B cell (primary cell): ENCODE results near the gene RAD51B. TPM values are rescaled to one million over a fixed set of nuclear protein-coding genes. Genes with fewer than 3 reads are reported as not detected.

Experiments used
- ATAC-seq: fragments of 200-7000 bp; cut with Tn5 transposase; one replicate; pipeline ENCODE4 v1.10.0; 2021; ENCODE audit warnings: low read depth, mild to moderate bottlenecking, moderate number of reproducible peaks, moderate library complexity
- CTCF ChIA-PET: fragments of 350-600 bp; sonication (Branson Sonifier 250); formaldehyde crosslinking; loops from one replicate; lab custom pipeline; 2021; ENCODE audit warnings: antibody characterized with exemption, inconsistent platforms; lab: Charles Lee
- POLR2A ChIA-PET: fragments of 350-600 bp; sonication (Branson Sonifier 250); formaldehyde crosslinking; loops from one replicate; lab custom pipeline; 2021; ENCODE audit warnings: antibody characterized with exemption; lab: Charles Lee
- DNase-seq: peaks from one replicate; pipeline ENCODE4 v3.0.0; 2013
- H2AFZ ChIP-seq: 2 replicates; pipeline ENCODE4 v1.6.1; 2012; ENCODE audit warnings: mild to moderate bottlenecking, low read depth, low read length; ENCODE audit not compliant: insufficient read depth, poor library complexity, severe bottlenecking
- H3K27ac ChIP-seq, 2 donors: 1 replicate in 1 of 2; 2 replicates in 1 of 2; pipeline ENCODE4 v1.5.1; 2012 to 2013; ENCODE audit warnings: low read length in 2 of 2, mild to moderate bottlenecking in 2 of 2, moderate library complexity in 1 of 2
- H3K27me3 ChIP-seq, 4 experiments: fragments of 200-600 bp in 1 of 4; sonication (generic) in 1 of 4; replicated peaks in 1 of 4; 1 replicate in 2 of 4; 2 replicates in 2 of 4; pipeline versions ENCODE4 v1.6.1 to v1.7.0; 2013 to 2016; ENCODE audit warnings: low read length in 3 of 4, mild to moderate bottlenecking in 2 of 4, mixed read lengths in 1 of 4, moderate library complexity in 1 of 4; ENCODE audit not compliant: insufficient read depth in 4 of 4, control insufficient read depth in 3 of 4; ENCODE audit errors: control extremely low read depth in 1 of 4
- H3K36me3 ChIP-seq, 2 experiments: replicated peaks in 1 of 2; 1 replicate in 1 of 2; 2 replicates in 1 of 2; pipeline versions ENCODE4 v1.6.1 to v1.7.1; 2013; ENCODE audit warnings: low read length in 1 of 2; ENCODE audit not compliant: insufficient read depth in 2 of 2, control insufficient read depth in 1 of 2; ENCODE audit errors: control extremely low read depth in 1 of 2, extremely low read depth in 1 of 2
- H3K4me1 ChIP-seq, 2 donors: fragments of 200-600 bp in 1 of 2; sonication (generic) in 1 of 2; 1 replicate in 1 of 2; 2 replicates in 1 of 2; pipeline versions ENCODE4 v1.5.1 to v1.6.1; 2013 to 2017; ENCODE audit warnings: low read length in 2 of 2; ENCODE audit not compliant: control insufficient read depth in 2 of 2, insufficient read depth in 2 of 2
- H3K4me2 ChIP-seq: replicated peaks from 2 replicates; pipeline ENCODE3; 2012; ENCODE audit warnings: mild to moderate bottlenecking, low read depth, low read length; ENCODE audit not compliant: poor library complexity, severe bottlenecking
- H3K4me3 ChIP-seq, 5 experiments: fragments of 200-600 bp in 1 of 5; sonication (generic) in 1 of 5; 1 replicate in 3 of 5; 2 replicates in 2 of 5; pipeline versions ENCODE4 v1.5.1 to v1.7.0; 2011 to 2016; ENCODE audit warnings: low read length in 4 of 5, mild to moderate bottlenecking in 4 of 5, low read depth in 2 of 5, control low read depth in 1 of 5, moderate library complexity in 1 of 5; ENCODE audit not compliant: insufficient read depth in 1 of 5; ENCODE audit errors: control extremely low read depth in 1 of 5, extremely low read depth in 1 of 5
- H3K79me2 ChIP-seq: fragments of 200-600 bp; sonication (generic); one replicate; pipeline ENCODE4 v1.6.0; 2016; ENCODE audit warnings: low read length; ENCODE audit not compliant: control insufficient read depth, insufficient read depth
- H3K9ac ChIP-seq: fragments of 200-600 bp; sonication (generic); 2 replicates; pipeline ENCODE4 v1.6.1; 2017; ENCODE audit warnings: mild to moderate bottlenecking, low read length, moderate library complexity
- H3K9me3 ChIP-seq, 3 donors: one replicate each; pipeline versions ENCODE4 v1.6.1 to v1.7.1; 2013; ENCODE audit warnings: low read length in 2 of 3; ENCODE audit not compliant: control insufficient read depth in 2 of 3, insufficient read depth in 1 of 3; ENCODE audit errors: control extremely low read depth in 1 of 3
- H4K20me1 ChIP-seq: 2 replicates; pipeline ENCODE4 v1.6.0; 2012; ENCODE audit warnings: mild to moderate bottlenecking, low read length; ENCODE audit not compliant: insufficient read depth, control insufficient read depth, poor library complexity, severe bottlenecking
- H3K27ac Mint-ChIP-seq: one replicate; pipeline ENCODE4 v1.8.0; 2021; ENCODE audit warnings: mixed read lengths
- H3K27me3 Mint-ChIP-seq: one replicate; pipeline ENCODE4 v1.8.0; 2021; ENCODE audit warnings: mixed read lengths
- H3K4me1 Mint-ChIP-seq: one replicate; pipeline ENCODE4 v1.8.0; 2021; ENCODE audit warnings: mixed read lengths
- H3K4me3 Mint-ChIP-seq: one replicate; pipeline ENCODE4 v1.8.0; 2021; ENCODE audit warnings: mixed read lengths
- H3K9me3 Mint-ChIP-seq: one replicate; pipeline ENCODE4 v1.8.0; 2022; ENCODE audit warnings: mixed read lengths; ENCODE audit not compliant: insufficient read depth
- EZH2 ChIP-seq: IDR thresholded peaks from 2 replicates; pipeline ENCODE4 v1.6.1; 2012; ENCODE audit warnings: borderline replicate concordance, low read depth, mild to moderate bottlenecking, moderate library complexity, low read length; ENCODE audit not compliant: insufficient read depth, poor library complexity, severe bottlenecking
- WGBS: methylation state at CpG from one replicate; pipeline ENCODE4 v1.1.5; 2013; ENCODE audit warnings: missing lambda C conversion rate; ENCODE audit not compliant: insufficient coverage; 5-methylcytosine and 5-hydroxymethylcytosine counted together
- intact Hi-C: fragments of 100-400 bp; cut with micrococcal nuclease; formaldehyde crosslinking; loops from one replicate; pipeline ENCODE4 v1.10.0; 2022
- polyA plus RNA-seq: library from polyadenylated mRNA; depleted of rRNA; stranded (reverse); fragments of >200 nt; gene quantifications from 2 replicates; pipeline ENCODE4 v1.2.3, GENCODE V29; 2012
- total RNA-seq, 2 donors: library from RNA; stranded (reverse); fragments of 120-200 nt in 1 of 2; gene quantifications; 1 replicate in 1 of 2; 2 replicates in 1 of 2; pipeline versions ENCODE4 v1.2.3 to v1.2.4, GENCODE V29; 2013 to 2022
- TF ChIP-seq, protein P1 (sequence below): fragments of 200-600 bp; IDR thresholded peaks from one replicate; pipeline ENCODE4 v1.8.0; 2022; ENCODE audit warnings: antibody characterized with exemption, mild to moderate bottlenecking

Gene RAD51B
- total and polyA plus RNA-seq, 2 donors (not counting 1 experiment from before 2014, with no cell fraction given) = 6.5 to 60.6 TPM

DNA sequence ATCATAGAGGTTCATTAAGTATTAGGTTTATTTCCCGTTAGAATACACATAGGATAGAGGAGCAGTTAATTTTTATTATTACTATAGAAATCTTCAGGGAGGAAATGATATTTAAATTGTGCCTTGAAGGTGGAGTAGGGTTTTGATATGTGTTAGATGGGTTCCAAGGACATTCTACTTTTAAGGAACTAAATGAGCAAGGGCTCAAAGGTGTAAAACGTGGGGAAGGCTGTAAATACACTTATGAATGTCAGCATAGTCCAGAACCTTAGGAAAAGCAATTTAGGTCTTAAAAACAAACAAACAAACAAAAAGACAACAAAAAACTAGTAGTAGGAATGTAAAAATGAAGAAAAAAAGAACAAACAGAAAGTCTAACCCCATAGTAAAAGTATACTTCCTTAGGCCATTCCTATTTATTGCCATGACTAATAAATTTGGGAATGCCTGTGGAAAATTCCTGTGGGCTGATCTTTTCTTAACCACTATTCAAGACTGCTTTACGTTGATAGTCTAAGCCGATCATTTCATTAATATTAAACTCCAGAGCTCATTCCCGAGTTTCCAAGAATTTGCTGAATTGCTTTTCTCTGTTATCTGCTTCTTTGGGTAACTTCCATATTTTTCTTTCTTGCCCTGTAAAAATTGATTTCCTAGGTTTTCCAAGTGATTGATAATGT, 180.3 kb downstream of the RAD51B start:
- CTCF ChIA-PET = no interaction called here
- intact Hi-C loops = no loop called here
- ATAC-seq (no peak), DNase-seq (no peak)
- Mint-ChIP-seq H3K9me3 (peaks cover 5% of the 10 kb centered on the region), H3K27ac (no peak overlapping the region), H3K27me3 (no peaks in the 10 kb centered on the region), H3K4me3 (no peak overlapping the region), H3K4me1 (peaks cover 22% of the 10 kb centered on the region)
- no peaks in the 10 kb centered on the region for H3K4me1 ChIP-seq
- no peak overlapping the region for H3K27ac ChIP-seq
- no peak overlapping the region for H3K4me2 ChIP-seq
- H3K27me3 ChIP-seq = no peaks in the 10 kb centered on the region
- no peak overlapping the region for H3K9ac ChIP-seq
- no peaks in the 10 kb centered on the region for H3K79me2 ChIP-seq
- no peaks in the 10 kb centered on the region for H3K36me3 ChIP-seq
- TF ChIP-seq EZH2 = no peak
- TF ChIP-seq, protein P1, sequence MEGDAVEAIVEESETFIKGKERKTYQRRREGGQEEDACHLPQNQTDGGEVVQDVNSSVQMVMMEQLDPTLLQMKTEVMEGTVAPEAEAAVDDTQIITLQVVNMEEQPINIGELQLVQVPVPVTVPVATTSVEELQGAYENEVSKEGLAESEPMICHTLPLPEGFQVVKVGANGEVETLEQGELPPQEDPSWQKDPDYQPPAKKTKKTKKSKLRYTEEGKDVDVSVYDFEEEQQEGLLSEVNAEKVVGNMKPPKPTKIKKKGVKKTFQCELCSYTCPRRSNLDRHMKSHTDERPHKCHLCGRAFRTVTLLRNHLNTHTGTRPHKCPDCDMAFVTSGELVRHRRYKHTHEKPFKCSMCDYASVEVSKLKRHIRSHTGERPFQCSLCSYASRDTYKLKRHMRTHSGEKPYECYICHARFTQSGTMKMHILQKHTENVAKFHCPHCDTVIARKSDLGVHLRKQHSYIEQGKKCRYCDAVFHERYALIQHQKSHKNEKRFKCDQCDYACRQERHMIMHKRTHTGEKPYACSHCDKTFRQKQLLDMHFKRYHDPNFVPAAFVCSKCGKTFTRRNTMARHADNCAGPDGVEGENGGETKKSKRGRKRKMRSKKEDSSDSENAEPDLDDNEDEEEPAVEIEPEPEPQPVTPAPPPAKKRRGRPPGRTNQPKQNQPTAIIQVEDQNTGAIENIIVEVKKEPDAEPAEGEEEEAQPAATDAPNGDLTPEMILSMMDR = no peak
- peaks cover 0 to 1% (median 0%) of the 10 kb centered on the region in 3 donors for H3K9me3 ChIP-seq
- POLR2A ChIA-PET = no interaction called here
- no peak overlapping the region for H3K4me3 ChIP-seq
- H2AFZ ChIP-seq = no peak overlapping the region
- no peaks in the 10 kb centered on the region for H4K20me1 ChIP-seq
- no CpG with 5 or more reads among the region's 5 CpGs for WGBS

DNA sequence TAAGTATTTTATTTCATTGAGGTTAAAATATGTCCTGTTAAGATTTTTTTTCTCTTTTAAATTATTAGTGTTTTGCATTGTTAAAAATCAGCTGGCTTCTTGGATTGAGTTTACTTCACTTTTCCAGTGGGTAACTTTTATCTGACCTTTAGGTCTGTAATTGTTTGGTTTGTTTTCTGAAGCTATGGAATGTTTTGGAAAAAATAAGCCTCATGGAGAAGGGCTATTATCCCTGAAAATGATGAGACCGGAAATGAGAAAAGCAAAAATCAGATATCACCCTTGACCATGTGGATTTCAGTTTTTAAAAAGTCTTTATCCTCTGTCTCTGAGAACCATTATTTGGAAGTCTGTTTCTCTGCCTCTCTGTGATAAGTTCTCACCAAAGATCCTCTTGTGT, 180.9 kb downstream of the RAD51B start:
- H3K4me2 ChIP-seq = no peak overlapping the region
- Mint-ChIP-seq H3K4me3 (no peak overlapping the region), H3K27me3 (no peaks in the 10 kb centered on the region), H3K4me1 (peaks cover 22% of the 10 kb centered on the region), H3K9me3 (peaks cover 5% of the 10 kb centered on the region), H3K27ac (no peak overlapping the region)
- POLR2A ChIA-PET = no interaction called here
- H3K36me3 ChIP-seq = no peaks in the 10 kb centered on the region
- H2AFZ ChIP-seq = no peak overlapping the region
- peaks cover 0 to 1% (median 0%) of the 10 kb centered on the region in 3 donors for H3K9me3 ChIP-seq
- no peak overlapping the region for H3K4me3 ChIP-seq
- H3K27ac ChIP-seq = no peak overlapping the region
- no peak overlapping the region for H3K9ac ChIP-seq
- CTCF ChIA-PET = no interaction called here
- no peaks in the 10 kb centered on the region for H4K20me1 ChIP-seq
- H3K27me3 ChIP-seq = no peaks in the 10 kb centered on the region
- TF ChIP-seq, protein P1 = no peak
- TF ChIP-seq EZH2 = no peak
- DNase-seq (no peak), ATAC-seq (no peak)
- no peaks in the 10 kb centered on the region for H3K79me2 ChIP-seq
- WGBS = no CpG with 5 or more reads among the region's 1 CpG
- intact Hi-C loops = no loop called here
- no peaks in the 10 kb centered on the region for H3K4me1 ChIP-seq
